Activated CD8-positive, alpha-beta memory T cell treated with anti-CD3 and anti-CD28 coated beads, Interleukin-2, amount 50 U/mL, for 1 hour (primary cell): ENCODE data around the gene REEP6.
"Not testable (repeated sequence)": the region's sequence is repeated elsewhere in the genome, so short reads cannot be mapped to it uniquely, and the experiment has no call there.

Source experiments
- DNase-seq: peaks from one replicate; pipeline ENCODE4 v3.0.0-alpha.2; 2020; ENCODE audit errors: extremely low read depth

The REEP6 gene

DNA sequence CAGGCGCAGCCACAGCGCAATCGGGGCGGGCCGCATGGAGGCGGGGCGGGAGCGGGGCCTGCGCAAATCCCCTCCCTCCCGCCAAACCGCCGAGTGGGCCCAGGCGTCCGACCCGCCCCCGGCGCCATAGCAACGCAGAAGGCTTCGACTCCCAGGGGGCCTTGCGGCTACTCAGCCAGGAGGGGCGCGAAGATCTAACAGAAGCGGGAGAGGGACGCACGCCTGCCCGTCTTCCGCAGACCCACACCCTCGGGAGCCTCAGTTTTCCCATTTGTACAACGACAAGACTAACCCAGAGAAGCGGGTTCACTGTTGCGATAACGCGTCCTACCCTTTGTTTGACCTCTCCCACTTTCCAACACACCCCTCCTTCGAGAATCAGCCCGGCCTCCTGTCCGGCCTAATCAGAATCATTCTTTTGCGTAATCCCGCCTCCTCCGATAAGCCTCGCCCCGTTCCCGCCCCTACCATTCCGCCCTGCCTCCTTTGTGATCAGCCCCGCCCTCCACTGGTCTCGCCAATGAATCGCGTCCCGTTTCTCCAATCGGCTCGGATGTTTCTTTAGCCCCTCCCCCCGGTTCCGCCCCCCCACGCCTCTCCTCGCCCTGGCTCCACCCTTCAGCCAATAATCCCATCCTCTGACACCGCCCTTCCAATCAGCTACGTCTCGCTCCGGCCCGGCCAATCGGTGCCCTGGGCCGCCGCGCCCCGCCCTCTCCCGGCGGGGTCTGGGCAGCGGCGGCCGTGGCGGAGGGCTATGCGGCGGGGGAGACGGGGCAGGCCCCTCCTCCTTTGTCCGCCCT, 469 bp upstream of the REEP6 start, which contains the start of gene PCSK4:
TSS of gene PCSK4 (minus strand) at position 40 of the 803 bp plus-strand sequence. CDS start at position 36, 4 bp downstream.
- DNase-seq, result peak; percentile 97

DNA sequence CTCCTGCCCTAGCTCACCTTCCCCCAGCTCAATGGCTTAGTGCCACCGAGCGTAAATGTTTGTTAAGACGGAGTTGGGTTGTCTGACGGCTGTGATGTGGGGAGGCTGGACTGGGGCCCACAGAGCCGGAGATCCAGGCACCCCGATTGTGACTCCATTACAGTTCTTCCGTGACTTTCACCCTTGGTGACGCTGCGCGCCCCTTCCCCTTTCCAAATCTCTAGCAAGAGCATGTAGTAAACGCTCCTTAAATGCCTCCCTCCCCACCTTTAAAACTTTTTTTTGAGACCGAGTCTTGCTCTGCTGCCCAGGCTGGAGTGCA, 829 bp downstream of the REEP6 start:
- DNase-seq, result no peak

DNA sequence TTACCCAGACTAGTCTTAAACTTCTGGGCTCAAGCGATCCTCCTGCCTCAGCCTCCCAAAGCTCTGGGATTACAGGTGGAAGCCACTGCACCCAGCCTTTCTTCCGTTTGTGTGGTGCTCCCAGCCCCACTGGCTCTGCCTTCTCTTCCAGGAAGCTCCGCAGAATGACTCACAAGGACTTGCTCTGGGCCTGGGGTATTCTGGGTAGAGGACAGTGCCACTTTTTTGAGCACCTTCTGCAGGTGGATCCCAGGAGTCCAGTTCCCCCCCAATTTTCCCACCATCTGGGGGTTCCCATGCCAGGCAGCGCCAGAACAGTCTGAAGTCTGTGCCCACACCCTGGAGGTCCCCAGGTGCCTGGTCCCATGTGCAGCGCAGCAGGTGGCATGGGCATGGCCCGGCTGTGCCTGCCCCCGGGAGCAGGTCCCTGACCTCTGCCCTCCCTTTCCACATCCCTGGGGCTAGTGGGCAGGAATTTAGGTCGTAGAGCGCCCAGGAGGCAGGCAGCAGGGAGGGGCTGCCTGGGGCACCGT, 1.6 kb downstream of the REEP6 start:
- DNase-seq, result no peak

DNA sequence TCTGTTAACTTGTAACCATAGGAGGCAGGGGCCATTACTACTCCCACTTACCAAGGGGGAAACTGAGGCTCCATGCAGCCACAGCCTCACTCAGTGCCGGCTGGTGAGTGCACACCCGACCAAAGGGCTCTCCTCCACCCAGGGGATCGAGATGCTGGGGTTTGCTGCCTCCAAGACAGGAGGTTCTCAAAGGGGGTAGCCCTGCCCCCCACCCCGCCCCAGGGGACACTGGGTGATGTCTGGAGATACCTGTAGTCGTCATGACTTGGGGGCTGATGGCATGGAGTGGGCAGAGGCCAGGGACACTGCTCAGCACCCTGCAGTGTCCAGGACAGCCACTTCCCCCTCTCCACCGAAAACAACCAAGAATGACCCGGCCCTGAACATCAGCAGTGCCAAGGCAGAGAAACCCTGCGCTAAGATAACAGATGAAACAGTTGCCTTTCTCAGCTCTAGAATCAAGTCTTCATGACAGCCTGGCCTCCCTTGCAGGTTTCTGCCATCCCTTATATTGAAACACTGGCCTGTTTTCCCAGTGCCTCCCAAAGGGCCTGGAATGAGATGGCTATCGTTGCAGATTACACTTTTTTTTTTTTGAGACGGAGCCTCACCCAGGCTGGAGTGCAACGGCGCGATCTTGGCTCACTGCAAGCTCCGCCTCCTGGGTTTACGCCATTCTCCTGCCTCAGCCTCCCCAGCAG, 3.3 kb downstream of the REEP6 start:
- no peak for DNase-seq

DNA sequence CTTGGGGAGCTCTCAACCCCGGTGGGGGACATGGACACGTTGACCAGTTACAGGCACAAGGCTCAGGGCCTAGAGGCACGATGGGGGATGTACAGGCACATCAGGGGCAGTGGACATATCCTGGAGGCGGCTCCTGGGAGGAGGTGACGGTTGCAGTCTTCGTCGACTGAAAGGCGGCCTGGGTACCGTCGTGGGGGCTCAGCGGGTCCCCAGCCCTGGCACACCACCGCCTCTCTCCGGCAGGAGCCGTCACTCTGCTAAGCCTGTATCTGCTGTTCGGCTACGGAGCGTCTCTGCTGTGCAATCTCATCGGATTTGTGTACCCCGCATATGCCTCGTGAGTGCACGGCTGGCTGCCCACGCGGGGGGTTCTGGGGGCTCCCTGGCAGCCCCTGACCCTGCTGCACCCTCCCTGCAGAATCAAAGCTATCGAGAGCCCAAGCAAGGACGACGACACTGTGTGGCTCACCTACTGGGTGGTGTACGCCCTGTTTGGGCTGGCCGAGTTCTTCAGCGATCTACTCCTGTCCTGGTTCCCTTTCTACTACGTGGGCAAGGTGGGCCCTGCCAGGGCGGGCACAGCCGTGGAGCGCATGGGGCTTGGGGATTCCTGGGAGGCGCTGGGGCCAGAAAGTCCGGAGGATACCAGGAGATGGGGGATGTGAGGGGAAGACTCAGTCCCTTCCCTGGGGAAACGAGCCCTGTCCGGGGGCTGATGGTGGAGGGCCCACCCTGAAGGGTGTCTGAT, 4.2 kb downstream of the REEP6 start:
- DNase-seq, result no peak

DNA sequence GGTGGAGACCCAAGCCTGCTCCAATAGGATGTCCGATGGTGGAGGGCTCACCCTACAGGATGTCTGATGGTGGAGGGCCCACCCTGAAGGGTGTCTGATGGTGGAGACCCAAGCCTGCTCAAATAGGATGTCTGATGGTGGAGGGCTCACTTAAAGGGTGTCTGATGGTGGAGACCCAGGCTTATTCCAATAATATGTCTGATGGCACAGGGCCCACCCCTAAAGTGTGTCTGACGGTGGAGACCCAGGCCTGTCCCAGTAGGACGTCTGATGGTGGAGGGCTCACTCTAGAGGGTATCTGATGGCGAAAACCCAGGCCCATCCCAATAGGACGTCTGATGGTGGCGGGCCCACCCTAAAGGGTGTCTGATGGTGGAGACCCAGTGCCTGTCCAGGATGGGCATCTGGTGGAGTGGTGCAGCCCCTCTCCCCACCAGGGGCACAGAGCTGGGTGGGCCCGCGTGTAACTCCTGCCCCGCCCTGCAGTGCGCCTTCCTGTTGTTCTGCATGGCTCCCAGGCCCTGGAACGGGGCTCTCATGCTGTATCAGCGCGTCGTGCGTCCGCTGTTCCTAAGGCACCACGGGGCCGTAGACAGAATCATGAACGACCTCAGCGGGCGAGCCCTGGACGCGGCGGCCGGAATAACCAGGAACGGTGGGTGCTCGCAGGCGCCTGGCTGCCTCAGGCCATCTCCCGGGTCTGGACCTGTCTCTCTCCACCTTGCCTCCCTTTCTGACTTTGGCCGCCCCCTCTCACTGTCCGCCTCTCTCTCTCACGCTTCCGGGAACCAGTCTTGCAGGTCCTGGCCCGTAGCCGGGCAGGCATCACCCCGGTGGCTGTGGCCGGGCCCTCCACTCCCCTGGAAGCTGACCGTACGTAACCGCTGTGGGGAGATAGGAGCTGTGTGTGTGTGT, 5.1 kb downstream of the REEP6 start:
- no peak for DNase-seq

DNA sequence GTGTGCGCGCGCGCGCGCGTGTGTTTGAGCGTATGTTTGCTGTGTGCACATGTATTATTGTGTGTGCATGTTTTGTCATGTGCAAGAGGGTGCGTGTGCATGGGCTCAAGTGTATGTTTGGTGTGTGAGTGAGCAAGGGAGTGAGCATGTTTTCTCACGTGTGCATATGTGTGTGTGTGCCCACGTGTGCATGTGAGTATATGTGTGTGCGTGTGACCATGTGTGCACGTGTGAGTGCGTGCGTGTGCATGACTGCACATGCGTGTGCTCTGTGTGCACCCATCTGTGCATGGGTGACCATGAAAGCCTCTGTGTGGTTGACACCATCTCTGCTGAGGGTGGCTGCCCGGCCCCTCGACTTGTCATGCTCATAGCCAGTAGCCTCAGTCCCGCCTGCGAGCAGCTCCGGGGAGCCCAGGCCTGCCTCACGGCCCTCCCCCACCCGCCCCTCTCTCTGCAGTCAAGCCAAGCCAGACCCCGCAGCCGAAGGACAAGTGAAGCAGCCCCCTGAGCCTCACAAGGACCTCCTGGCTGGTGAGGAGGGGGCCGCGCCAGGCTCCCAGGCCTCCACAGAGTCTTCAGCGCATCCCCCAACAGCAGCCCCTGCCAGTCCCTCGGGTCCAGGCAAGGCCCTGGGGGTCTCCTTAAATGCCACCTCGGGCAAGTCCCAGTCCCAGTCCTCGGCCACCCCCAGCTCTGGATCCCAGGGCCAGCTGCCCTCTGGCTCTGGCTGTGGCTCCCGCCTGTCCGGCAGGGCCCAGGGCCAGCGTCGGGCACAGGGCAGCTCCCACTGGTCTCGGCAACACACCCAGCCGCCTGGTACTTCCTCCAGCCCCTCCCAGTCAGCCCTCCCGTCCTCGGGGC, 6.0 kb downstream of the REEP6 start:
- DNase-seq, result no peak

DNA sequence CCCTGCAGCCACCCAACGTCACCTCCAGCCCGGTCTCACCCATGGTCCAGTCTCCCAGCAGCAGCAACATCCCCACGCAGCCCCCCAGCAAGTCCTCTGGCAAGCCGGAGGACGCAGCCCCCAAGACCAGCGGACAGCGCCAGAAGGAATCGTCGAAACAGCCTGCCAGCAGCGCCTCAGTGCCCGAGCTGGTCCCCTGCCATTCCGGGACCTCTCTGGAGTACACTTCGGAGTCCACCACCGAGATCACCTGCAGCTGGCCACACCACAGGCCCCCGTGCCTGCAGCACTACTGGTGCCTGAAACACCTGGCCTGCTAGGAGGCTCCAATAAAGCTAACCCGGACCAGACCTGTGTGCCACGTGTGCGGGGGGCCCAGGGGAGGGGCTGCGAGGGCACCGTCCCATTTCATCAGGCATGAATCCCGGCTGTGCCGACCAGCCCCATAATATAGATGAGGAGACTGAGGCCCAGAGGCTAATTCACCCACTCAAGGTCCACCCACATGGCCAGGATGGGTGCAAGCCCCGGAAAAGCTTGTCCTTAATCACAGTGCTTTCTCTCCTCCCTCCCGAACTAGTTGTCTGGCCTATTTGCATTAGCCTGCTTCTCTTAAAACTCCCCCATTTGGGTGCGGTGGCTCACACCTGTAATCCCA, 6.7 kb downstream of the REEP6 start:
- DNase-seq, result no peak

DNA sequence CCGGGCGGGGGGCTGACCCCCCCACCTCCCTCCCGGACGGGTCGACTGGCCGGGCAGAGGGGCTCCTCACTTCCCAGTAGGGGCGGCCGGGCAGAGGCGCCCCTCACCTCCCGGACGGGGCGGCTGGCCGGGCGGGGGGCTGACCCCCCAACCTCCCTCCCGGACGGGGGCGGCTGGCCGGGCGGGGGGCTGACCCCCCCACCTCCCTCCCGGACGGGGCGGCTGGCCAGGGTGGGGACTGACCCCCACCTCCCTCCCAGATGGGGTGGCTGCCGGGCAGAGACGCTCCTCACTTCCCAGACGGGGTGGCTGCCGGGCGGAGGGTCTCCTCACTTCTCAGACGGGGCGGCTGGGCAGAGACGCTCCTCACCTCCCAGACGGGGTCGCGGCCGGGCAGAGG, 8.2 kb downstream of the REEP6 start:
- not testable (repeated sequence) for DNase-seq

DNA sequence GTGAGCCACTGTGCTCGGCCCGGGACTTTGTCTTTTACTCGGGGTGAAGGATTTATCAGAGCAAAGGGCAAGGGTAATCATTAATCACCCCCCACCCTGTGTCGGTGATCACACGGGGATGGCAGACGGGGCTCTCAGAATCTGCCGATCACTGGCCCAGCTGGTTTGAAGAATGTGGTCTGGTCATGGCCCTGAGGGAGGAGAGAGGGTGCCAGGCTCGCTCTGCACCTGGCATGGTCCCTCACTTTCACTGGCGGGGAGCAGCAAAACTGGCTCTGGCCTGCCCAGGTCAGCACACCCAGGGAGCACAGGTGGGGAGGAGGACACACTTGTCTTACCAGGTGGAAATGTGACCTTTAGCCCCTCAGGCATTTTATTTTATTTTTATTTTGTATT, 10.2 kb downstream of the REEP6 start:
- DNase-seq, result no peak

DNA sequence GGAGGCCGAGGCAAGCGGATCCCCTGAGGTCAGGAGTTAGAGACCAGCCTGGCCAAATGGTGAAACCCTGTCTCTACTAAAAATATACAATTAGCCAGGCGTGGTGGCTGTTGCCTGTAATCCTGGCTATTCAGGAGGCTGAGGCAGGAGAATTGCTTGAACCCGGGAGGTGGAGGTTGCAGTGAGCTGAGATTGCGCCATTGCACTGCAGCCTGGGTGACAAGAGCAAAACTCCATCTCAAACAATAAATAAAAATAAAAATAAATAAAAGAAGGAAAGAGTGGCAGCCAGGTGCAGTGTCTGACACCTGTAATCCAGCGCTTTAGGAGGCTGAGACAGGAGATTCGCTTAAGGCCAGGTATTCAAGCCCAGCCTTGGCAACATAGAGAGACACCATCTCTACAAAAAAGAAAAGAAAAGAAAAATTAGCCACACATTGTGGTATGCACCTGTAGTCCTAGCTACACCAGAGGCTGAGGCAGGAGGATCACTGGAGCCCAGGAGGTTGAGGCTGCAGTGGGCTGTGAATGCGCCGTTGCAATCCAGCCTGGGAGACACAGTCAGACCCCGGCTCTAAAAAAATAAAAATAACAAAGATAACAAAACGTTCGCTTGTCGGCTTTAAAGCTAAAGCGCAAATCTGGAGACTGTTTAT, 11.6 kb downstream of the REEP6 start:
- no peak for DNase-seq

DNA sequence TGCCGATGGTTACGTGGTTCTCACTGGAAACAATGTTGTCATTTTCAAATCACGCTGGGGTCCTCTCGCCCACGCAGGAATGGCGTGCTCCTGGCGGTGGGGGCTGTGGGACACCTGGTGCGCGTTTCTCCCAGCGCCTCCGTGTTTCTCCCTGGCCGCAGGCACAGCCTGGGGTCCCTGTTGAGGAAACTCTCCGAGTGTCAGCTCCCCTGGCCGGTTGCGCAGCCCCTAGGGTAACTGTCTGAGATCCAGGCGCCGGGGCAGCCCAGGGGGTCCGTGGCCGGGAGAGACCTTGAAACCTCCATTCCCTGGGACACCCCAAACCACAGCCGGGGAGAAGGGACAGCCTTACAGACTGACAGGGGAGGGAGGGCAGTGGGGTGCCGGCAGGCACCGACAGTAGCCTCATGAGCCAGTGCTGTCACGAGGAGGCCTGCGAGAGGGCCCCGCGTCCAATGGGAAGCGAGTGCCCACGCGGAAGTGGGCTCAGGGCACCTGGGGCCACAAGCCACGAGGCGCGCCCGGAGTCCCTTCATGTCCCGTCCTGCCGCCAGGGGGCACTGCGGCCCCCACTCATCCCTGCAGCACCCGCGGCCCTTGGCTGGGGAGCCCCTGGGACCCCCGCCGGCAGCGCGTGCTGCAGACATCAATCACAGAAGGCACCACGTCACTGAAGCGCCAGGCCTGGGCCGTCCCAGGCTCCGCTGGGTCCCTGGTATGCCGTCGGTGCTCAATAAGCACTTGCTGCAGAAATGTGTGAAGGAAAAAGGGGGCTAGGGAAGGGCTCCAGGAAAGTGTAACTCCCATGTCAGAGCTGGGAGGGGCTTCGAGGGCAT, 12.3 kb downstream of the REEP6 start:
- no peak for DNase-seq

DNA sequence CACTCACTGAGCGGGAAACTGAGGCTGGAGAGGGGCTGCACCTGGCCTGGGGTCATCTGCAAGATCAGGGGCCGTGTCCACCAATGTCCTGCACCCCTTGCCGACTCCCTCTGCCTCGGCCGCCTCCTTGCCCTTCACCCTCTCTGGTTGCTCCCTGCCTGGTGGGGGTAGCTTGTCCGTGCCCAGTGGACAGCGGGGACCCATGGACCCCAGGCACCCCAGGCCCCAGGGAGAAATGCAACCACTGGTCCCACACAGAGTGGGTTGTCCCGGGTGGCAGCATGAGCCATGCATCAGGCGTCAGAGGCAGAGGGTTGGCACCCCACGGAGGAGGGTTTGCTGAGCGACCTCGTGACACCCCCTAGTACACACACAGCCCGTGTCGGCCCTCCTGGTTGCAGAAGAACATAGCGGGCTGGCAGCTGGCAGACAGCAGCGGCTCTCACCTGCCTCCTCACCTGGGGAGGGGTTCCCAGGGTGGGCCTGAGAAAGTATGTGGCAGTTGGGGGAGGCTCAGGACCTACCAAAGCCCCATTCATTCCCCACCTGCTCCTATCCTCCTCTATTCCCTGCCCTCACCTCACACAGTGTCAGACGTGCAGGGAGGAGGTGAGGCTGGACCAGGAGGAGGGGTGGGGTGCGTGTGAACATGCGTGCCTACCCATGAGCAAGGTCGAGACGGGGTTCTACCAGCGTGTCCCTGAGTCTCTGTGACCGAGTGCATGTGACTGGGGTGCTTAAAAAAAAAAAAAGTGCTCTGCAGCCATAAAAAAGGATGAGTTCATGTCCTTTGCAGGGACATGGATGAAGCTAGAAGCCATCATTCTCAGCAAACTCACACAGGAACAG, 13.2 kb downstream of the REEP6 start:
- no peak for DNase-seq

DNA sequence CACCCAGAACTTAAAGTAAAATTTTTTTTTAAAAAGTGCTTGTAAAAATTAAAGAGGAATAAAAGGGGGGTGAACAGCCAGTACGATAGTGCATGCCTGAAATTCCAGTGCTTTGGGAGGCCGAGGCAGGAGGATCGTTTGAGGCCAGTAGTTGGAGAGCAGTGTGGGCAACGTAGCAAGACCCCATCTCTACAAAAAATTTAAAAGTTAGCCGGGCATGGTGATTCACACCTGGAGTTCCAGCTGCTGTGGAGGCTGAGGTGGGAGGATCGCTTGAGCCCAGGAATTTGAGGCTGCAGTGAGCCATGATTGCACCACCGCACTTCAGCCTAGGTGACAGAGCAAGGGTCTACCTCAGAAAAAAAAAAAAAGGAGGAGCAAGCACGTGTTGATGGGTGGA, 14.0 kb downstream of the REEP6 start:
- DNase-seq, result no peak

DNA sequence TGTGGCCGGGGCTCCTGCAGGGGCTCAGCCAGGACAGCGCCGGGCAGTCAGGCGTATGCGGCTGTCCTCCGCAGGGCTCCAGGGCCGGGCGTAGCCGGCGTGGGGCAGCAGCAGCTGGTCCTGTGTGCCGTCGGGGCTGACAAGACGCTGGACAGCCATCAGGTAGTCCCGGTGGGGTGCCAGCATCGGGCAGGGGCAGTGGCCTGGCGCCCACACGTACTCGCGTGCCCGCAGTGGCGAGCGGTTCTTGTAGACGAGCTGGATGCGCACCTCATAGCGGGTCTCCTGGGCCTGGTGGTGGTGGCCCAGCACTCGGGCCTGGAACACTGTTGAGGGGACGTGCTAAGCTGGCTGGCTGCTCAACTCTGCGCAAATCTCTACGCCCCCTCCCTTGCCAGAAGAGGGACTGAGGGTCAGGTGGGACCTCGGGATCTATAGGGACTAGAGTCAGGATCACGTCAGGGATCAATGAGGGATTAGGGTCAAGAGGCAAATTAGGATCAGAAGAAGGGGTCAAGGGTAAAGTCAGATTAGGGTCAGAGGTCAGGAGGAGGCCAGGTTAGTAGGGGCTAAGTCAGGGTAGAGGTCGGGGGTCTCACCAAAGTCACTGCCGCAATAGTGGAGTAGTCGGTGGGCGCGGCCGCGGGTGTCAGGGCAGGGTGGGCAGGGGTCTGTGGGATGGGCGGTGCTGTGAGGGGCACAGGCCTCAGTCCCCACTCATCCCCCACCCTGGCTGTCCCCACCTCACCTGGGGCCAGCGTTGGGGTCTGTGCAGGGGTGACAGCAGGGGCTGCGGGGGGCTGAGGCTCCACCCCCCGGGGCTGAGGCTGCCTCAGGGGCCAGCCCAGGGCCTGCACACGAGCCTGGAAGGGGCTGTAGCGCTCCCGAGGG, 15.3 kb downstream of the REEP6 start:
- DNase-seq, result no peak

DNA sequence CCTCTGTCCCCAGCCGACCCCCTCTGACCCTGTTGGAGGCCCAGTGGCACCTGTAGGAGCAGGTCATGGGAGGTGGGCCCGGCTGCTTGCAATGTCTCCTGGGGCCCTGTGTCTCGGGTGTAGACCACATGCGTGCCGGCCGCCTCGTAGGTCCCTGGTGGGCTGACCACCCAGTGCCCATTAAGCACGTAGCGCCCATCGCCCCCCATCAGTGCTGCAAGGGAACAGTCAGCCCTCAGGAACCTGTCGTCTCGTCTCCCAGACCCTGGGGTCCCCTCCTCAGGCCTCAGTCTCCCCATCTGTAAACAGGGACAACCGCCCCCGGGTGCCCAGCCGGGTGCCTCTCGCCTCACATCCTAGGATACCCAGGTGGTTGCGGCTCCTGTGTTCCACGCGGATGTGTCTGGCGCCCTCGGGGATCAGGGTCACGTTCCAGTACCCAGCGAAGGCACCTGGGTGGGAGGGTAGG, 16.2 kb downstream of the REEP6 start:
- no peak for DNase-seq
